AML-193 (cell line): ENCODE data around the gene RREB1.

Experiments
- DNase-seq, 2 experiments: peaks; one replicate each; lab custom pipeline; 2025; lab: John Stamatoyannopoulos, UW

The RREB1 gene

DNA sequence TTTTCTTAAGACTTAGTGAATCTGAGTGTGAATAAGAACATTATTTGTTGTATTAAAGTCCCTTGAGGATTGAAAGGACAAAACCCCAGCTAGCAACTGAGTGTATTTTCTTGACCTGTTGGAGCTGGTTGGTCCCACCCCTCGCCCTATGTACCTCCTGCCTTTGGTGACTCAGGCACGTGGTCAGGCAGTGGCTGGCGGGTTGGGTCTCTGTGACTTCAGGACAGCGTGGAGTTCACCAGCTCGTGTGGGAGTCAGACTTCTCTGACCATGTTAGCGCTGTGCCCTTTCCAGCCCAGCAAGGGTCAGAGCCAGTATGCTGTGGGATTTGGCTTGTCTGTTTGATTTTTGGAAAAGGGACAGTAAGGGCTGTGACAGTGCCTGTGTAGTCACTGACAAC, 111.5 kb downstream of the RREB1 start:
- no peak for DNase-seq

DNA sequence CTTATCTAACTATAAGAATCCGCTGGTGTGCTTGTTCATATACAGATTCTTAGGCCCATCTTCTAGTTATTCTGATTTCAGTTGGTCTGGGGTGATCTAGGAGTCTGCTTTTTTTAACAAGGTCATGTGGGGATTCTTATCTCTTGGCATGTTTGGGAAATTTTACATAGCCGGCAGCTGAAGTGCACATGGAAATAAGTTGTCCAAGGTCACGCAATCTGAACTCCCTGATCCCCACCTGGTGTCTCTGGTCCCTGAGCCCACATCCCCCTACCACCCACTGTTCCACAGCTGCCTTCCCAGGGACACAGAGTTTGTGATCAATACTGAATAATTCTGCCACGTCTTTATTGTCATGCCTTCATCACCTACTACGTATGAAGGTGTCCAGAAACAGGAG, 114.4 kb downstream of the RREB1 start:
- no peak for DNase-seq

DNA sequence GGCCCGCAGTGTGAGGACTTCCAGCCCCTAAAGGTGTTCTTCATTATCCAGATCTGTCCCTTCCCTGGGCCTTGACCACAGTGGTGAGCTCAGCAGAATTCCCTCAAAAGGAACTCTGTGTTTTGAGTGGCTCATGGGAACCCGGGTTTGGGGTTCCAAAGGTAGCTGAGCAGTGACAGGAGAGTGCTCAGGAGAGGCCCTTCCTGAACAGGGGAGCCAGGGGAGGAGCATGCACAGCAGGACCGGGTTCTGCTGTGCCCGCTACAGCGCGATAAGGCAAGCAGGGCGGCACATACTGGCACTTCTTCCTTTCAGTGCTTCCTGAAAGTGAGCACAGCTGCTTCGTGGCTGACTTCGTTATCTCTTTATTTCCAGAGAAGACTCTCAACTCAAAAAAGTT, 117.0 kb downstream of the RREB1 start:
- DNase-seq: no peak

DNA sequence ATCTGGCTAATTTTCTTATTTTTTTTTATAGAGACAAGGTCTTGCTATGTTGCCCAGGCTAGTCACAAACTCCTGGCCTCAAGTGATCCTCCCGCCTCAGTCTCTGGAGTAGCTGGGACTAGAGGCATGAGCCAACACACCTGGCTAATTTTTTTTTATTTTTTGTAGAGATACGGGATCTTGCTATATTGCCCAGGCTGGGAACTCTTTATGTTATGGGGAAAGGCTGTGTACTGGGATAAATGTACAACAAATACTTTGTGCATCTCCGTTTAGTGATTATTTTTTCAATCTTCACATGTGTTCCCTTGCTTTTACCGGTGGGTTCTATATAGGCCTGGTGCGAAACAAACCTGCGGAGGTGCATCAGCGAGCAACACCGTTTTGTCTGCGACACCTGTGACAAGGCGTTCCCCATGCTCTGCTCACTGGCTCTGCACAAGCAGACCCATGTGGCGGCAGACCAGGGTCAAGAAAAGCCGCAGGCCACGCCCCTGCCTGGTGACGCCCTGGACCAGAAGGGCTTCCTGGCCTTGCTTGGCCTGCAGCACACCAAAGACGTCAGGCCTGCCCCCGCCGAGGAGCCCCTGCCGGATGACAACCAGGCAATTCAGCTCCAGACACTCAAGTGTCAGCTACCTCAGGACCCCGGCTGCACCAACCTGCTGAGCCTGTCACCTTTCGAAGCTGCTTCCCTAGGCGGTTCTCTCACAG, 121.1 kb downstream of the RREB1 start:
- no peak for DNase-seq

DNA sequence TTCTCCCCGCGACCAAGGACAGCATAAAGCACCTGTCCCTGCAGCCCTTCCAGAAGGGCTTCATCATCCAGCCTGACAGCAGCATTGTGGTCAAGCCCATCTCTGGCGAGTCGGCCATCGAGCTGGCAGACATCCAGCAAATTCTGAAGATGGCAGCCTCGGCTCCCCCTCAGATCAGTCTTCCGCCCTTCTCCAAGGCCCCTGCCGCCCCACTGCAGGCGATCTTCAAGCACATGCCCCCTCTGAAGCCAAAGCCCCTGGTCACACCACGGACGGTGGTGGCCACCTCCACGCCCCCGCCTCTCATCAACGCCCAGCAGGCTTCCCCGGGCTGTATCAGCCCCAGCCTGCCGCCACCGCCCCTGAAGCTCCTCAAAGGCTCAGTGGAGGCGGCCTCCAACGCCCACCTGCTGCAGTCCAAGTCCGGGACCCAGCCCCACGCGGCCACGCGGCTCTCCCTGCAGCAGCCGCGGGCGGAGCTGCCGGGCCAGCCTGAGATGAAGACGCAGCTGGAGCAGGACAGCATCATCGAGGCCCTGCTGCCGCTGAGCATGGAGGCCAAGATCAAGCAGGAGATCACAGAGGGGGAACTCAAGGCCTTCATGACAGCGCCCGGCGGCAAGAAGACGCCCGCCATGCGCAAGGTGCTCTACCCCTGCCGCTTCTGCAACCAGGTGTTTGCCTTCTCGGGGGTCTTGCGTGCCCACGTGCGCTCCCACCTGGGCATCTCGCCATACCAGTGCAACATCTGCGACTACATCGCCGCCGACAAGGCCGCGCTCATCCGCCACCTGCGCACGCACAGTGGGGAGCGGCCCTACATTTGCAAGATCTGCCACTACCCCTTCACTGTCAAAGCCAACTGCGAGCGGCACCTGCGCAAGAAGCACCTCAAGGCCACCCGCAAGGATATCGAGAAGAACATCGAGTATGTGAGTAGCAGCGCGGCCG, 121.9 kb downstream of the RREB1 start:
- DNase-seq: no peak

DNA sequence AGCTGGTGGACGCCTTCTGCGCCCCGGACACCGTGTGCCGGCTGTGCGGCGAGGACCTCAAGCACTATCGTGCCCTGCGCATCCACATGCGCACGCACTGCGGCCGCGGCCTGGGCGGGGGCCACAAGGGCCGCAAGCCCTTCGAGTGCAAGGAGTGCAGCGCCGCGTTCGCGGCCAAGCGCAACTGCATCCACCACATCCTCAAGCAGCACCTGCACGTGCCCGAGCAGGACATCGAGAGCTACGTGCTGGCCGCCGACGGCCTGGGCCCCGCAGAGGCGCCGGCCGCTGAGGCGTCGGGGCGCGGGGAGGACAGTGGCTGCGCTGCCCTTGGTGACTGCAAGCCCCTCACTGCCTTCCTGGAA, 122.5 kb downstream of the RREB1 start:
- DNase-seq: no peak

DNA sequence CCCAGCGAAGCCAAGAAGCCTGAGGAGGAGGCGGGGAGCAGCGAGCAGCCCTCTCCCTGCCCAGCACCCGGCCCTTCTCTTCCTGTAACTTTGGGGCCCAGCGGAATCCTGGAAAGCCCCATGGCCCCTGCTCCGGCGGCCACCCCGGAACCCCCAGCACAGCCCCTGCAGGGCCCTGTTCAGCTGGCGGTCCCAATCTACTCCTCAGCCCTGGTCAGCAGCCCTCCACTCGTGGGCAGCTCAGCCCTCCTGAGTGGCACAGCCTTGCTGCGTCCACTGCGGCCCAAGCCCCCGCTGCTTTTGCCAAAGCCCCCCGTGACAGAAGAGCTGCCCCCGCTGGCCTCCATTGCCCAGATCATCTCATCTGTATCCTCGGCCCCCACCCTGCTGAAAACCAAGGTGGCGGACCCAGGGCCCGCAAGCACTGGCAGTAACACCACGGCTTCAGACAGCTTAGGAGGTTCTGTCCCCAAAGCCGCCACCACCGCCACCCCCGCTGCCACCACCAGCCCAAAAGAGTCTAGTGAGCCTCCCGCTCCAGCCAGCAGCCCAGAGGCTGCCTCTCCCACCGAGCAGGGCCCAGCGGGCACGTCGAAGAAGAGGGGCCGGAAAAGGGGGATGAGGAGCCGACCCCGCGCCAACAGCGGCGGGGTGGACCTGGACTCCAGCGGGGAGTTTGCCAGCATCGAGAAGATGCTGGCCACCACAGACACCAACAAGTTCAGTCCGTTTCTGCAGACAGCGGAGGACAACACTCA, 123.4 kb downstream of the RREB1 start:
- DNase-seq: no peak

DNA sequence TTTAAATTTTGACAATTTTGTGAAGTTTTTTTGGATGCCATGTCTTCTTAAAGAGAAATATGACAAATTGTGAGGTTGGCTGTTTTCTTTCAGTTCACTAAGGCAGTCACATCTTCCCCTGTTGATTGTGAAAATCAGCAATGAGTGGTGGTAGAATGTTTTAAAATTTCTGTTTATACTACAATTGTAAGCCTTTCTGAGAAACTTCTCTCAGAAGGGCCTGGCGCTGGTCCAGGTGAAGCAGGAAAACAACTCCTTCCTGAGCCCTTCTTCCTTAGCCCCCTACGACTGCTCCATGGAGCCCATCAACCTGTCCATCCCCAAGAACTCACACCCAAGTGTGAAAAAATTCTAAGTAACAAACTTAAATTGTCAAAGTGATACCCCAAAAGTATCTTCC, 124.6 kb downstream of the RREB1 start:
- no peak for DNase-seq

DNA sequence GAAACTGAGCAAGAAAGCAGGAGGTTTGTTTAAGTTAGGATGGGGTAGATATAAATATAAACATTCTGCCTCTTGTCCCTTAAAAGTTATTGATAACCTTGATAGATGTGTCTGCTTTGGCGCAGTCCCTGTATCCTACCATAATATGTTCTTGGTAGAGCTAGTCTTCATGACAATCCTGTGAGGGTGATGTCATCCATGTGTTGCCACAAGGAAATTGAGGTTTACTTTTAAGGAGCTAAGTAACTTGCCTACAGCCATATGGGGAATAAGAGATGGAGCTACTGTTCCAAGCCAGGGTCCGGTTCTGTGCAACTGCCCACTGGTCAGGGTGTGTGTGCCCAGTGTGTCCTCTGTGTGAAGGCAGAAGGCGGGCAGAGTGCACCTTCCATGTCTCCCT, 126.8 kb downstream of the RREB1 start:
- DNase-seq: no peak

DNA sequence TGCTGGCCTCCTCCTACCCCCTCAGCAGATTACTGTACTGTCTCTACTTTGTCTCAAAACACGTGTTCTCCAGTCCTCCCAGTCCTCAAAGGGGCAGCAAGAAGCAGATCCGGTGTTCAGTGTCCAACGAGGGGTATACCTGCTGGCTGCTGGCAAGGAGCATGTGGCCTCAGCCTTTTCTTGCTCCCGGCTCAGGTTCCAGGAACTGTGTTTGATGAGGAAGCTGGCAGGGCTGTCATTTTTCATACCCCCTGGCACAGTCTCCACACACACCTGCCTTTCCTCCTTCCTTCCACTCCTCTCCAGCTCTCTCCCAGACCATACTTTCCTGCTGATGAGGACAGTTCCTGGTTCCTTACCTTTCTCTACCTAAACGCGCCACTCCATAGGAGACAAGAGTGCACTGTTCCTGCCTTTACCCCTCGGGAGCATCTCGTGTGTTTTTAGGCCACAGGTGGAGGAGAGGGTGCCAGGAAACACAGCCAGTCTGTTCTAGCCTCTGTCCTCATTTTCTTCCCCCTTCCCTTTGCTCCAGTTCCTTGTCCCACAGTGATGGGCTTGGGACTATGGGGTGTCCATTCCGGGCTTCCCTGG, 128.0 kb downstream of the RREB1 start:
- no peak for DNase-seq

DNA sequence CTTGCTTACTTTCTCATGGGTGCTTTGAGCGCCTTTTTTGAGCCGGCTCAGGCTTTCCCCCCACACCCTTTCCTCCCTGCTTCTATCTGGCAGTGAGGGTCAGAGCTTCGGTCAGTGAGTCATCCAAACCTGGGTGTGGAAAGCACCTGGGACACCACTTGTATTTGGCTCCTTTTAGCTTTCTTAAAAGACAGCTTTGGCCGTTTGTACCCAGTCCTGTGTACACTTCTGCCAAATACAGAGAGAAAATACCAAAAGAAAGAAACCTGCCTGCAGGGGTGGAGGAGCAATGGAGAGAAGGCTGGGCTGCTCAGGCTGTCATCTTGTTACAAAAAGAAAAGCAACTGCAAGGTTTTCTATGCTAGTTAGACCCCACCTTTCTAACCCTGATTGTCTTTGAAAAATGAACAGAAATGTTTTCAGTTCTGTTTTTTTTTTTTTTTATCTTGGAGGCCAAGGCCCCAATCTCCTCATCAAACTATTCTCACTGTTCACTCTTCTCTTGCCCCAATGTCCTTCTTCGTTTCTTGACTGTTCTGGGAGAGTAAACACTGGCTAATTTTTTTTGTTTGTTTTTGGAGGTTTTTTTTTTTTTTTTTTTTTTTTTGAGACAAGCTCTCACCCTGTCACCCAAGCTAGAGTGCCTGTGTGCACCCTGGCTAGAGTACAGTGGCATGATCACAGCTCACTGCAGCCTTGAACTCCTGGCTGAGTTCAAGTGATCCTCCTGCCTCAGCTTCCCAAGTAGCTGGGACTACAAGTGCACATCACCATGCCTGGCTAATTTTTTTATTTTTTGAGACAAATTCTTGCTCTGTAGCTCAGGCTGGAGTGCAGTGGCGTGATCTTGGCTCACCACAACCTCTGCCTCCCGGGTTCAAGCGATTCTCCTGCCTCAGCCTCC, 128.8 kb downstream of the RREB1 start:
- DNase-seq: no peak

DNA sequence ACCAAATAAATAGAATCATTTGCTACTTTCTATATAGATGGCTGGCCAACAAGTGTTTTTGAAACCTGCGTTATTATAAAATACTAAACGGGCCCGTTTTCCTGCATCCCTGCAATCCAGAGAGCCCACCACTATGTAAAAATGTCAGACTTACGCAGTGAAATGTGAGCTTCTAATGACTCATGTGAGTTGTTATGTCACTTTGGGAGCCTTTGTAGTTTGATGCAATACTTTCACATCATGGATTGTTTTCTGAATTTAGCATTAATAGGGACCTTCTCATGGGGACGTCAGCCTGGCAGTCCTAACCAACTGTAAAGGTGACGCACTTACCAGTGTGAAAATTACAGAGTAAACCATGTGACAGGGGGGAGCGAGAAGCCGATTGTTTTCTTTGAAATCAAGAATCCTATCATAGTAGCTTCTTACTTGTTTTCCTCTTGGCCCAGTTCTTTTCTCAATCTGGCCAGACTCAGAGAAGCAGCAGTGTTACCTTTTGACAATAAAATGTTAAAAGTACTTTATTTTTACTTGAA, 130.0 kb downstream of the RREB1 start:
- DNase-seq: no peak

DNA sequence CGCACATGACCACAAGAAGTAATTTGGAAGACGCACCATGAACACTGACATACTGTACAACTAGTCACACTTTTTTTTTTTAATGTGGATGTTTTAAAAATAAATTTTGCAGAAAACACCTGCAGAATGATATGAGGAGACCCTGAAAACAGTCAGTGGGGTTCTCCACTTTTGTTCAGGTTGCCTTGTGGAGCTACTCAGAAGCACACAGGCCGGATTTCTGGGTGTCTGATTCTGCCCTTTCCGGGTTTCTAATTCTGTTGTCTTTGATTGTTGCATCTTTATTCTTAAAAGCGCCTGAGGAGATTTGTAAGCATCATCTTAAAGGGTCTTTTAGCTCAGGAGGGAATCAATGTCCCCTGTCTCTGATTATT, 130.8 kb downstream of the RREB1 start:
- DNase-seq: no peak

DNA sequence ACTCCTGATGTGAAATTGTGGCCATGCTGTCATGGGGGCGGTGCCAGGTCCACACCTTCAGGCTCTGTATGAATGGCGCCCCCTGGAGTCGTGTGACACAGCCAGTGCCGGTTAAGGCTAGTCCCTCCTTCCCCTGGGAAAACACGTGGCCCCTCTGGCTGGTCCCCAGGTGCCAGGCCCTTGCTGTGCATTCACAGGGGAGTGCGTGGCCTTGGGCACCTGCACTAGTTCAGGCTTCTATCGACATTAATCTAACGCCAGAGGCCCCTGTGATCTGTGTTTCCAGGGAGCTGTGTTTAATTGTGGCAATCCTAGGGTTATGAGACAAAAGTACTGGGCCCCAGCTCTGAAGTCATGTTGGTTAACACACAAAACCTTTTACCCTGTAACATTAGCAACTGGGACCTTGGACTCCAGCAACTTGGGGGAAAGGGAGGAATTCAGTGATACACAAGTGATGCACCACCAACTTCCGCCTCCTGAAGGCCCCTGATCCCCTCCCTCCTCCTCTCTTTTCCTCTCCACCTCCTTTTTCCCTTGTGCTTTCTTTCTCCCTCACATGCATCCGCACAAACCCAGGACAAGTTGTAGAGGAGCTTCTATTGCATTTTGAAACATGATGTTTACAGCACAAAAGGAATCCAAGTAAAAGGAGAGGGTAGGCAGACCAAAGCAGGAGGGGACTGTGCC, 131.3 kb downstream of the RREB1 start:
- DNase-seq: peak; percentile 63 to 71

DNA sequence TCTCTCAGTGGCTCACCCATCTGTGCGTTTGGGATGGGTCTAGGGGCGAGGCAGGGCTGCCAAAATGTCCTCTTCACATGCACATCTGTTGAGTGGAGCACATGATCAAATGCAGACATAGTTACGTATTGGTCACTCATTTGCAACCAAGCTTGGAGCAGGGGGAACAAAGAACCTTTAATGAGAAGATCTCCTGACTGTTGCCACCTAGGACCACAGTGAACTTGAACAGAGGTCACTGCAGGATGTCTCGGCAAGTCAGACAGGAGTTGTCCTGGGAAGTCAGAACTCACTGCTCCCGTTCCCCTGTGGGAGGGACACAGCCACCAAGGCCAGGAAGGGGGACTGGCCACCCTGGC, 131.8 kb downstream of the RREB1 start:
- no peak for DNase-seq

DNA sequence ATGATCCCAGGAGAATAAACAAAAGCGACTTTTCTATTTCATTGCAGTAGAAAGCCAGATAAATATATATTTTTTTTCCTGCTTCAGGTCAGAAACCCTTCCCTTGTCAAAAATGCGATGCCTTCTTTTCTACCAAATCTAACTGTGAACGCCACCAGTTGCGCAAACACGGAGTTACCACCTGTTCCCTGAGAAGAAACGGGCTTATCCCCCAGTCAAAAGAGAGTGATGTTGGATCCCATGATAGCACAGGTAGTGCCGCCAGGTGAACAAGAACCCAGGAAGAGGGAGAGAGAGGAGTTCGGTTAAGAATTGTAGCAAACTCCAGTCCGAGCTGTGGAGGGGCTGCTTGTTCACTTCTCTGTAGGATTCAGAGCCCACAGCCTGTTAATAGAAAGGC, 132.6 kb downstream of the RREB1 start:
- no peak for DNase-seq

DNA sequence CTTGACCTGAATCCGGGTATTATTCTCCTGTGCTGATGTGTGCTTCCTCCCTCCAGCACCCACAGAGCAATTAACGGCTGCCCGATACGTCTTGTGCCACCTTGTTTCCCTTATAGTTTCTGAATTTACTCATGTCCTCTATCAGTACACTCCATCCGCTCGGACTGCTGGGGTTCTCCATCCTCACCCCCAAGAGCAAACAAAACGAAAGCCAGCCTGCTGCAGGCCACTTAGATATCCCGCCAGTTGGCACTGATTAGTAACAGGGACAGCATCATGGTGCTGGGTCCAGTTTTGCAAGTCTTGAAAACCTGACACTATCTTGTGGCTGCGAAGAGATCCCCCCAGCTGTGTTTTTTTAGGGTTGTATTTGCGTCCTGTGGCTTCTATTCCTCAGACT, 133.4 kb downstream of the RREB1 start:
- no peak for DNase-seq

DNA sequence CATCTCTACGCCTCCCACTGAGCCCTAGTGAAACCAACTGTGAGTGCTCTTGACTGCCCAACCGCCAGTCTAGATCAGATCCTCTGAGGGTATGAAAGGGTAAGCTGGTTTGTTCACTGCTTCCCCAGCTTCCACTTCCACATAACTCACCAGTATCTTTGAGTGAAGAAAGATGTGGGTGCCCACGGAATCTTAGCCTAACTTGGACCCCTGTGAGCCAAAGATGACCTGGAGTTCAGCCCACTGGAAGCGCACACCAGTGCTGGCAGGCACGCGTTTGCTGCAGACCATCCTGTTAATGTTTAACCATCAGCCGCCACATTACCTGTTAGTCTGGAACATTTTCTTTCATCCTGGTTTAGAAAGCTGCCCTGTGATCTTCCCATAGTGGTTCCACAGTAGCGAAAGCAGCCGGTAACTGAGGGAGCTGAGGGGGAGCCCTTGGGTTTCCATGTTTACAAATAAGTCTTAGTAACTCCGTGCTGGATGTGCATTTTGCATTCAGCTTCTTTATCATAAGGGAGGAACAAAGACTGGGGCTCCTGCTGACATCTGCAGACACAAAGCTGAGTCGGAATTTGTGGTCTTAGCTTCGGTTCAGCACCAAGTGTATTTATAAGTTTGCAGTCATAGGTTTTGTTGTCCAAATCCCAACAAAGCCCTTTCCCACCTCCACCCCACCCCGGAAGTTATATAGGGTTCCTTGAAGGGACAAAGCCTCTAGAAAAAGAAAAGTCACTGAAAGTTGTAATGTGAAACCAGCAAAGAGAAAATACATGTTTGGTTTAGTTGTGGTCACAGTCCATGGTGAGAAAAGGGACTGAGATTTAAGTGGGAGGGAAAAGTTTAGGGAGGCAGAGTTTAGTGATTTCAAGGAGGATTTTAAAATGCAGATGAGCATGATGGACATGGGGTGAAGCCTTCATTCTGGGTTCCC, 134.2 kb downstream of the RREB1 start:
- no peak for DNase-seq

DNA sequence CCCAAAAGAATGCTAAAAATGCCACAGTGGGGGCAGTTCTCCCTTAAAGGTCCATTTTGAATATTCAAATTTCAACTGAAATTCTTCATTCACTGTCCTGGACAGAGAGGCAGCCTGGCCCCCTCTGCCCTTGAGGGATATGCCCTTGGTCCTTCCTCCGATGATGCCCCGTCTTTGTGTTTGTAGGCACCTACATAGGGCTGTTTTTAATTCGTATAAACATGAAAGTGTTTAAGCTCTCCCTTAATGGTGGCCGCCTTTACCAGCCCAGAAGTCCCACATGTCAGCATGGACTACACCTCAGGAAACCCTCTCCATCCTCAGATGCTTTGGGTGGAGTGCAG, 135.0 kb downstream of the RREB1 start:
- DNase-seq: no peak
